ENCODE measurements around the gene FLYWCH1.

DNA sequence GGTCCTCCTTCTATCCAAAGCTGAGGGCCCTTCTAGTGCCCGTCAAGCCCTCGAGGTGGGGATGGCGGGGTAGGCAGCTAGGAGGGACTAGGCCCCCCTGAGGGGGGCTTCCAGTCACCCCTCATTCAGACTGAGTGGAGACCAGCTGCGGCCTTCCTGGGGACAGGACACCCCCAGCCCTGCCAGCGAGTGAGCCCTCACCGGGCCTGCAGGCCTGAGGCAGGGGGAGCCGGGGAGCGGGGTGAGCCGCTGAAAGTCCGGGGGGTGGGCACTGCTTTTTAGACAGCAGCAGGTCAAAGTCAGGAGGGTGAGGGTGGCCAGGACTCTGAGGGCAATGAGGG lies 43.7 kb downstream of the FLYWCH1 start:
- TF ChIP-seq, protein P1, sequence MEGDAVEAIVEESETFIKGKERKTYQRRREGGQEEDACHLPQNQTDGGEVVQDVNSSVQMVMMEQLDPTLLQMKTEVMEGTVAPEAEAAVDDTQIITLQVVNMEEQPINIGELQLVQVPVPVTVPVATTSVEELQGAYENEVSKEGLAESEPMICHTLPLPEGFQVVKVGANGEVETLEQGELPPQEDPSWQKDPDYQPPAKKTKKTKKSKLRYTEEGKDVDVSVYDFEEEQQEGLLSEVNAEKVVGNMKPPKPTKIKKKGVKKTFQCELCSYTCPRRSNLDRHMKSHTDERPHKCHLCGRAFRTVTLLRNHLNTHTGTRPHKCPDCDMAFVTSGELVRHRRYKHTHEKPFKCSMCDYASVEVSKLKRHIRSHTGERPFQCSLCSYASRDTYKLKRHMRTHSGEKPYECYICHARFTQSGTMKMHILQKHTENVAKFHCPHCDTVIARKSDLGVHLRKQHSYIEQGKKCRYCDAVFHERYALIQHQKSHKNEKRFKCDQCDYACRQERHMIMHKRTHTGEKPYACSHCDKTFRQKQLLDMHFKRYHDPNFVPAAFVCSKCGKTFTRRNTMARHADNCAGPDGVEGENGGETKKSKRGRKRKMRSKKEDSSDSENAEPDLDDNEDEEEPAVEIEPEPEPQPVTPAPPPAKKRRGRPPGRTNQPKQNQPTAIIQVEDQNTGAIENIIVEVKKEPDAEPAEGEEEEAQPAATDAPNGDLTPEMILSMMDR (IDR thresholded peaks at IDR 0.05), result no peak
- TF ChIP-seq POLR2A (IDR thresholded peaks at IDR 0.05), result no peak

Data from Peyer's patch (tissue), 4 donors.